Measurements from ENCODE around the gene SERPINE2.

The SERPINE2 gene

GRCh38 chr2:223937535-223937934 is 101.6 kb downstream of the SERPINE2 start:
- DNase-seq = no peak

GRCh38 chr2:223936862-223937326 is 102.2 kb downstream of the SERPINE2 start:
- no peak for DNase-seq

- DNase-seq = no peak
These were observed 103.5 kb downstream of the SERPINE2 start for GRCh38 chr2:223935459-223936125.

- DNase-seq = no peak
These were observed 104.2 kb downstream of the SERPINE2 start for GRCh38 chr2:223934870-223935269.

GRCh38 chr2:223932816-223933800 is 106.0 kb downstream of the SERPINE2 start:
- DNase-seq = no peak

- no peak for DNase-seq
These were observed 108.7 kb downstream of the SERPINE2 start for GRCh38 chr2:223930103-223930976.

- DNase-seq = no peak
These were observed 109.4 kb downstream of the SERPINE2 start for GRCh38 chr2:223929571-223930102.

GRCh38 chr2:223928113-223929006 is 110.7 kb downstream of the SERPINE2 start:
- no peak for DNase-seq

GRCh38 chr2:223925106-223925505 is 114.0 kb downstream of the SERPINE2 start:
- no peak for DNase-seq

Measured in left hindlimb (tissue), 1 donor.